HG02884 (cell line): Measurements from ENCODE around the gene TMED1.

Experiments used
- ATAC-seq: cut with Tn5 transposase; IDR thresholded peaks from one replicate; pipeline ENCODE4 v1.9.1; 2021; ENCODE audit warnings: mild to moderate bottlenecking, moderate library complexity; ENCODE audit not compliant: unreplicated experiment

Gene TMED1

GRCh38 chr19:10812196-10812595 is 23.8 kb downstream of the TMED1 start:
- no peak for ATAC-seq

GRCh38 chr19:10811391-10812111 is 24.5 kb downstream of the TMED1 start:
- ATAC-seq = no peak

GRCh38 chr19:10809651-10810285 is 26.2 kb downstream of the TMED1 start:
- ATAC-seq = no peak

- ATAC-seq = no peak
These were observed 26.9 kb downstream of the TMED1 start for GRCh38 chr19:10808937-10809649.

GRCh38 chr19:10805758-10806247 is 30.2 kb downstream of the TMED1 start:
- ATAC-seq = no peak

GRCh38 chr19:10805065-10805757 is 30.8 kb downstream of the TMED1 start:
- ATAC-seq = no peak

GRCh38 chr19:10803252-10803651 is 32.8 kb downstream of the TMED1 start:
- ATAC-seq = no peak

- ATAC-seq = no peak
These were observed 33.5 kb downstream of the TMED1 start for GRCh38 chr19:10802479-10802878.

- ATAC-seq = no peak
These were observed 35.5 kb downstream of the TMED1 start for GRCh38 chr19:10800488-10800887.

GRCh38 chr19:10797541-10798256 is 38.3 kb downstream of the TMED1 start:
- no peak for ATAC-seq

GRCh38 chr19:10797078-10797477 is 38.9 kb downstream of the TMED1 start:
- no peak for ATAC-seq

- ATAC-seq = no peak
These were observed 39.4 kb downstream of the TMED1 start for GRCh38 chr19:10796653-10797052.

- ATAC-seq = no peak
These were observed 46.1 kb downstream of the TMED1 start for GRCh38 chr19:10789866-10790265.

- ATAC-seq = no peak
These were observed 47.9 kb downstream of the TMED1 start for GRCh38 chr19:10788146-10788545.

- no peak for ATAC-seq
These were observed 51.8 kb downstream of the TMED1 start for GRCh38 chr19:10784257-10784656.

- ATAC-seq = no peak
These were observed 53.2 kb downstream of the TMED1 start for GRCh38 chr19:10782795-10783194.
